ENCODE results near the gene PEX5L. TPM values are rescaled to one million over a fixed set of nuclear protein-coding genes. Genes with fewer than 3 reads are reported as not detected.

The PEX5L gene
- polyA plus RNA-seq, 1 experiment, result 0.14 TPM

GRCh38 chr3:179885950-179886349 is 150.8 kb downstream of the PEX5L start:
- no peak for TF ChIP-seq CTCF (IDR thresholded peaks at IDR 0.05; ENCODE audit: low read depth, low read length)
- H3K9me3 ChIP-seq (ENCODE audit: control insufficient read depth, insufficient read depth, low read length), result no peaks in the 10 kb centered on the region
- ChIA-PET POLR2A (no interaction called here), CTCF (no interaction called here)
- DNase-seq (ENCODE audit: low read depth, low spot score), result no peak
- no peak overlapping the region for H3K4me3 ChIP-seq (ENCODE audit: low read depth, low read length)
- no peak overlapping the region for H3K27ac ChIP-seq (ENCODE audit: low read depth, low read length)
- no peaks in the 10 kb centered on the region for H3K27me3 ChIP-seq (ENCODE audit: control insufficient read depth, insufficient read depth, low read length)

DNA sequence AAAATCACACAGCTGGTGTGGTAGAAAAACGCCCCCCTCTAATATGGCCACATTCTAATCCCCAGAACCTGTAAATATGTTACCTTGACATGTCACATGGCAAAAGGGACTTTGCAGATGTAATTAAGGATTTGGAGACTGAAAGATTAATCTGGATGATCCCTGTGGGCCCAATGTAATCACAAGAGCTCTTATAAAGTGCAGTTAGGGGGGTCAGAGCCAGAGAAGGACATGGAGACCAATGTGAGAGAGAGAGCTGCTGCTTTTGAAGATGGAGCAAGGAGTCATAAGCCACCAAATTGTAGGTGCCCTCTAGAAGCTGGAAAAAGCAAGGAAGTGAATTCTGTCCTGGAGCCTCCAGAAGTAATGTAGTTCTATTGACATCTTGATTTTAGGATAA is 152.6 kb downstream of the PEX5L start:
- no peak for TF ChIP-seq CTCF (IDR thresholded peaks at IDR 0.05; ENCODE audit: low read depth, low read length)
- CTCF ChIA-PET, result interaction anchor here (1.1 kb wide), 1 partner anchor 72 kb away, joined by 3 read pairs; no protein-coding TSS in a partner anchor
- Histone ChIP-seq H3K4me3 (ENCODE audit: low read depth, low read length) (no peak overlapping the region), H3K9me3 (ENCODE audit: control insufficient read depth, insufficient read depth, low read length) (no peaks in the 10 kb centered on the region), H3K27ac (ENCODE audit: low read depth, low read length) (no peak overlapping the region), H3K27me3 (ENCODE audit: control insufficient read depth, insufficient read depth, low read length) (no peaks in the 10 kb centered on the region)
- no peak for DNase-seq (ENCODE audit: low read depth, low spot score)
- POLR2A ChIA-PET, result no interaction called here

DNA sequence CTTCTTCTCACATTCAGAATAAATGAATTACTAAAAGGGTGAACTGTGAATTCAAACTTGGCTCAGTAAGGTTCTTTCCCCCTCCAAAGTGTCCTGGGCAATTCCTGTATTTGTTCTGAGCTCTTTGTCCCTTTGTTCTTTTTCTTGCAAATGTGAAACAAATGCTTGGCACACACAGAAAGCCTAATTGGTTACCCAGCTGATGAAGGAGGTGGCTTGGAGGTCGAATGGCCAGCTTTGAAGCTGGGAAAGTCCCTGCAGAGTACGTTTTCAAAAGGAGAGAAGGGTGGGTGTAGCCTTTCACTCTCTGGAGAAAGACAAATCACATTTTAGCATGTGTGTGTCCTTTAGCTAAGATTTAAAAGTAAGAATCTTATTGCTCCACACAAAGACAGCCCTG is 154.4 kb downstream of the PEX5L start:
- no peak for DNase-seq (ENCODE audit: low read depth, low spot score)
- Histone ChIP-seq H3K4me3 (ENCODE audit: low read depth, low read length) (no peak overlapping the region), H3K27ac (ENCODE audit: low read depth, low read length) (no peak overlapping the region), H3K9me3 (ENCODE audit: control insufficient read depth, insufficient read depth, low read length) (no peaks in the 10 kb centered on the region), H3K27me3 (ENCODE audit: control insufficient read depth, insufficient read depth, low read length) (no peaks in the 10 kb centered on the region)
- ChIA-PET CTCF (interaction anchor here (0.9 kb wide), 1 partner anchor 114 kb away, joined by 3 read pairs; no protein-coding TSS in a partner anchor), POLR2A (no interaction called here)
- no peak for TF ChIP-seq CTCF (IDR thresholded peaks at IDR 0.05; ENCODE audit: low read depth, low read length)

GRCh38 chr3:179881791-179882190 is 154.9 kb downstream of the PEX5L start:
- Histone ChIP-seq H3K27ac (ENCODE audit: low read depth, low read length) (no peak overlapping the region), H3K27me3 (ENCODE audit: control insufficient read depth, insufficient read depth, low read length) (no peaks in the 10 kb centered on the region), H3K9me3 (ENCODE audit: control insufficient read depth, insufficient read depth, low read length) (no peaks in the 10 kb centered on the region), H3K4me3 (ENCODE audit: low read depth, low read length) (no peak overlapping the region)
- DNase-seq (ENCODE audit: low read depth, low spot score), result peak; percentile 8
- CTCF ChIA-PET, result interaction anchor here (0.9 kb wide), 1 partner anchor 113 kb away, joined by 3 read pairs; no protein-coding TSS in a partner anchor
- TF ChIP-seq CTCF (IDR thresholded peaks at IDR 0.05; ENCODE audit: low read depth, low read length), result no peak
- POLR2A ChIA-PET, result no interaction called here

- ChIA-PET POLR2A (no interaction called here), CTCF (interaction anchor here (0.7 to 1.3 kb wide), 2 partner anchors 10 to 49 kb away, joined by 3 to 4 read pairs; no protein-coding TSS in a partner anchor)
- Histone ChIP-seq H3K4me3 (ENCODE audit: low read depth, low read length) (no peak overlapping the region), H3K27me3 (ENCODE audit: control insufficient read depth, insufficient read depth, low read length) (no peaks in the 10 kb centered on the region), H3K27ac (ENCODE audit: low read depth, low read length) (no peak overlapping the region), H3K9me3 (ENCODE audit: control insufficient read depth, insufficient read depth, low read length) (no peaks in the 10 kb centered on the region)
- no peak for TF ChIP-seq CTCF (IDR thresholded peaks at IDR 0.05; ENCODE audit: low read depth, low read length)
- no peak for DNase-seq (ENCODE audit: low read depth, low spot score)
These were observed 155.9 kb downstream of the PEX5L start for GRCh38 chr3:179880868-179881267.
